Hematopoietic multipotent progenitor cell treated with erythropoietin and hydrocortisone succinate and interleukin-3 and kit ligand, for 17 days (in vitro differentiated cells): ENCODE data around the gene DAP3.
"Not testable (repeated sequence)": the region's sequence is repeated elsewhere in the genome, so short reads cannot be mapped to it uniquely, and the experiment has no call there.

ENCODE experiments used
- DNase-seq: peaks from one replicate; pipeline ENCODE4 v3.0.0-alpha.2; 2015; ENCODE audit warnings: low spot score

Gene DAP3

DNA sequence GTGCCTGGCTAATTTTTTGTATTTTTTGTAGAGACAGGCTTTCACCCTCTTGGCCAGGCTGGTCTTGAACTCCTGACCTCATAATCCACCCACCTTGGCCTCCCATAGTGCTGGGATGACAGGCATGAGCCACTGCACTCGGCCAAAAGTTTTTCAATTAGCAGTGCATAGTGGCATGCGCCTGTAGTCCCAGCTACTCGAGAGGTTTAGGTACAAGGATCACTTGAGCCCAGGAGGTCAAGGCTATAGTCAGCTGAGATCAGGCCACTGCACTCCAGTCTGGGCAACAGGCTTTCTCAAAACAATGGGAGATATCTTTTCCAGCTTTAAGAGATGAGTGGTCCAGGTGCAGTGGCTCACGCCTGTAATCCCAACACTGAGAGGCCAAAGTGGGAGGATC lies 30.8 kb downstream of the DAP3 start:
- DNase-seq, result no peak

DNA sequence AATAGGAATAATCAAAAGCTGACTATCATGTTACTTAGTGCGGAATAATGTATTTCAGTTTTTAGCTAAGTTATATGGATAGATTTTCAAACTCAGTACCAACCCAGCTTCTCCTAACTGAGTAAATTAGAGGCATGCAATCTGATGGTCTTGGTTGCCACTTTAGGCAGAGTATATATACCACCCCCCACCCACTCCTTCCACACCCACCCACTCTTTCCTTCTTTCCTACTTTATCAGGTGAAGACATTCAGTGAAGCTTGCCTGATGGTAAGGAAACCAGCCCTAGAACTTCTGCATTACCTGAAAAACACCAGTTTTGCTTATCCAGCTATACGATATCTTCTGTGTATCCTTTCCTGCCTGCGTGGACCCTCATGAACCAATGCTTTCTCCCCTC lies 36.3 kb downstream of the DAP3 start:
- no peak for DNase-seq

DNA sequence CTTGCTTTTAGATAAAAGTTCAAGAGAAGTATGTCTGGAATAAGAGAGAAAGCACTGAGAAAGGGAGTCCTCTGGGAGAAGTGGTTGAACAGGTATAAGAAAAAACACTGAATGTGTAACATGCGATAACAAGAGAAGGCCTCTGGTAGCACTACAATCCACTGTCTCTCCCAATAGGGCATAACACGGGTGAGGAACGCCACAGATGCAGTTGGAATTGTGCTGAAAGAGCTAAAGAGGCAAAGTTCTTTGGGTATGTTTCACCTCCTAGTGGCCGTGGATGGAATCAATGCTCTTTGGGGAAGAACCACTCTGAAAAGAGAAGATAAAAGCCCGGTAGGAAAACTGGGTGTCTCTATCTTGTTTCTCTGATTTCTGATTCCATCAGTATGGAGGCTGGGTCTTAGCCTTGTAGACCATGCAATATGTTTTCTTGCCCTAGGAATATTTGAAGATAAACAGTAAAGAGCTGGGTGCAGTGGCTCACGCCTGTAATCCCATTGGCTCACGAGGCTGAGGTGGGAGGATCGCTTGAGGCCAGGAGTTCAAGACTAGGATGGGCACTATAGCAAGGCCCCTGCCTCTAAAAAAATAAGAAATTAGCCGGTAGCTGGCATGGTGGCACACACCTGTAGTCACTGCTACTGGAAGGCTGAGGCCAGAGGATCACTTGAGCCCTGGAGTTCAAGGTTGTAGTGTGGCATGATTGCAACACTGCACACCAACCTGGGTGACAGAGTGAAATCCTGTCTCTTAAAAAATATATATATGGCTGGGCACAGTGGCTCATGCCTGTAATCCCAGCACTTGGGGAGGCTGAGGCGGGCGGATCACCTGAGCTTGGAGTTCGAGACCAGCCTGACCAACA lies 40.4 kb downstream of the DAP3 start:
- DNase-seq, result peak; percentile 69

DNA sequence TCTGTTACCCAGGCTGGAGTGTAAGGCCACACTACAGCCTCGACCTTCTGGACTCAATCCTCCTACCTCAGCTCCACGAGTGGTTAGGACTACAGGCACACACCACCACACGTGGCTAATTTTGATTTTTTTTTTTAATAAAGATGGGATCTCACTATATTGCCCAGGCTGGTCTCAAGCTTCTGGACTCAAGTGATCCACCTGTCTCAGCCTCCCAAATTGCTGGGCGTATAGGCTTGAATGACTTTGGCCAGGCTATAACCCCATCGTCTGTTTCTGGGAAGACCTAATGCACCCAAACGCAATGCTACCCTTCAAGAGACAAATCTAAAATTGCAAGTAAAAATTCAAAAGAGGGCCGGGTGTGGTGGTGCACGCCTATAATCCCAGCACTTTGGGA lies 52.1 kb downstream of the DAP3 start:
- DNase-seq, result no peak

DNA sequence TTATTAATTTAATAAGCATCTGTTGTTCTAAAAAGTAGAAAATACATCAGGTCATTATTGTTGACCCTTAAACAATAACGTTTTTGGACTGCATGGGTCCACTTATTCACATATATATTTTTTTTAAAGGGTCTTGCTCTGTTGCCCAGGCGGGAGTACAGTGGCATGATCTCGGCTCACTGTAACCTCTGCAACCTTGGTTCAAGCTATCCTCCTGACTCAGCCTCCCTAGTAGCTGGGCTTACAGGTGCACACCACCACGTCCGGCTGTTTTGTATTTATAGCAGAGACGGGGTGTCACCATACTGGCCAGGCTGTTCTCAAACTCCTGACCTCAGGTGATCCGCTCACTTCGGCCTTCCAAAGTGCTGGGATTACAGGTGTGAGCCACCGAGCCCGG lies 53.0 kb downstream of the DAP3 start:
- DNase-seq, result no peak

DNA sequence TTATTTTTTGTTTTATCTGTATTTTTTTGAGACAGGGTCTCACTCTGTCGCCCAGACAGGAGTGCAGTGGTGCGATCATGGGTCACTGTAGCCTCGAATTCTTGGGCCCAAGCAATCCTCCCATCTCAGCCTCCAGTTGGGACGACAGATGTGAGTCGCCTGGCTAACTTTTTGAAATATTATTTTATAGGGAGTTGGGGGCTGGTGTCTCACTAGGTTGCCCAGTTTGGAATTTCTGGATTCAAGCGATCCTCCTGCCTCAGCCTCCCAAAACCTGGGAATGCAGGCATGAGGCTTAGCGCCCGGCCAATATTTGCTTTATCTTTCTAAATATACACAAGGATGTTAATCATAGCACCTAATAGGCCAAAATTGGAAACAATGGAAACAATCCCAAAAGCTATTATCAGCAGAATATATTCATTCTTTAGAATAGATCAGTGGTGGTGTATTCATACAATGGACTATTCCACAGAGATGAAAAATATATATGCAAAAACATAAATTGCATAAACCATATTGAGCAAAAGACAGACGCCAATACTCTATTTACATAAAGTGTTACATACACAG lies 55.9 kb downstream of the DAP3 start:
- no peak for DNase-seq

DNA sequence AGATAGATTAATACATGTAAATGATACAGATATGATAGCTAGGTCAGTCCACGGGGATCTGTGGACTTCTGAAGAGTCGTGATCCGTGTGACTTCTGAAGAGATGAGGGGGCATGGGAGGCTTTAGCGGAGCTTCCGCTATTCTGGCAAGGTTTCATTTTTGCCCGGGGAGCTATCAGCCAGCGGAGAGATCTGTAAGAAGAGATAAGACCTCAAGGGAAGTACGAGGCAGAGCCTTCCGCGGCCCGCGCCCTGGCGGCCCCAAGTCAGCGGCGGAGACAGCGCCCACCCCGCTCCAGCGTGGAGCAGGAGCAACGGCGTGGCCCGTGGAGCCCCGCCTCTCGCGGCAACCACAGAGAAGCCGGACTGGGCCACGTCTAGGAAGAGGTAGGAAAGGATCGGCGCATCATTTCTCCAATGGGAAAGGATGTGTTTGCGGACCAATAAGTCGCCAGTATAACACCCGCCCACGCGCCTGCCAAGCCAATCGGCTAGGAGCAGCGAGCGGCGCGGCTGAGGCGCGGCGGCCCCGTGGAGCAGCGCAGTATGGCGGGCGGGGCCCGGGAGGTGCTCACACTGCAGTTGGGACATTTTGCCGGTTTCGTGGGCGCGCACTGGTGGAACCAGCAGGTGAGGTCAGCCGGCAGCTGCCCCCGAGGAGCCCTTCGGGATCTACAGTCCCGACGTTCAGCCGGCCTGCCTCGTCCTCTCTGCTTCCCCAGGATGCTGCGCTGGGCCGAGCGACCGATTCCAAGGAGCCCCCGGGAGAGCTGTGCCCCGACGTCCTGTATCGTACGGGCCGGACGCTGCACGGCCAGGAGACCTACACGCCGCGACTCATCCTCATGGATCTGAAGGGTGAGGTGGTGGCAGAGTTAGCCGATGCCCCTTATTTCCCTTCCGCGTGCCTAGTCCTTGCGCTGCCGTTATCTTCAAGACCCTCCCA lies 56.7 kb downstream of the DAP3 start:
- peak; percentile 78 for DNase-seq

DNA sequence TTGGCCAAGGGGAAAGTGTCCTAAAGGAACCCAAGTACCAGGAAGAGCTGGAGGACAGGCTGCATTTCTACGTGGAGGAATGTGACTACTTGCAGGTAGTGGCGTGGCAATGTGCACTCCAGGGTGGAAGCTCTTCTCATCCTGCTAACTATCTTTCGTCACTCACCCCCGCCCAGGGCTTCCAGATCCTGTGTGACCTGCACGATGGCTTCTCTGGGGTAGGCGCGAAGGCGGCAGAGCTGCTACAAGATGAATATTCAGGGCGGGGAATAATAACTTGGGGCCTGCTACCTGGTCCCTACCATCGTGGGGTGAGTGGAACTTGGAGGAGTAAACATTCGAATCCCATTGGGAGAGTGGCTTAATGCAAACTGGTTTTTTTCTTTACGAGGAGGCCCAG lies 58.7 kb downstream of the DAP3 start:
- not testable (repeated sequence) for DNase-seq

DNA sequence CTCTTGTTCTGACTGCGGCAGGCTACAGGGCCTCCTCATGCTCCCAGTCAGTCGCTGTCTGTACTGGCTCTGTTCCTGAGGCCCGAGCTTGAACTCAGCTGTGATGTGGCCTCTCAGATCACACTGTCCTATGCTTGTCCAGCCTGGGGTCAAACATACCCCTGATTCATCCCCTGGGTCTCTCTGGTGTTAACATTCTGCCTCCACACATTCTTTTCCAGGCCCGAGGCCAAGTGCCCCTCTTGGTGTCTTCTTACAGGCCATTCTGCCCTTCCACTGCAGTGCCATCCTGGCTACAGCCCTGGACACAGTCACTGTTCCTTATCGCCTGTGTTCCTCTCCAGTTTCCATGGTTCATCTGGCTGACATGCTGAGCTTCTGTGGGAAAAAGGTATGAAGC lies 59.2 kb downstream of the DAP3 start:
- DNase-seq, result not testable (repeated sequence)

DNA sequence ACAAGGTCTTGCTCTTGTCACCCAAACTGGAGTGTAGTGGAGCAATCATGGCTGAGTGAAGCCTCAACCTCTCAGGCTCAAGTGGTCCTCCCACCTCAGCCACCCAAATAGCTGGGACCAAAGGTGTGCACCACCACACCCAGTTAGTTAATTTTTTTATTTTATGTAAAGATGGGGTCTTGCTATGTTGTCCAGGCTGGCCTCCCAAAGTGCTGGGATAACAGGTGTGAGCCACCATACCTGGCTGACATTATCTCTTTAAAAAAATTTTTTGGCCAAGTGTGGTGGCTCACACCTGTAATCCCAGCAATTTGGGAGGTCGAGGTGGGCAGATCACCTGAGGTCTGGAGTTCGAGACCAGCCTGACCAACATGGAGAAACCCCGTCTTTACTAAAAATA lies 70.1 kb downstream of the DAP3 start:
- not testable (repeated sequence) for DNase-seq

DNA sequence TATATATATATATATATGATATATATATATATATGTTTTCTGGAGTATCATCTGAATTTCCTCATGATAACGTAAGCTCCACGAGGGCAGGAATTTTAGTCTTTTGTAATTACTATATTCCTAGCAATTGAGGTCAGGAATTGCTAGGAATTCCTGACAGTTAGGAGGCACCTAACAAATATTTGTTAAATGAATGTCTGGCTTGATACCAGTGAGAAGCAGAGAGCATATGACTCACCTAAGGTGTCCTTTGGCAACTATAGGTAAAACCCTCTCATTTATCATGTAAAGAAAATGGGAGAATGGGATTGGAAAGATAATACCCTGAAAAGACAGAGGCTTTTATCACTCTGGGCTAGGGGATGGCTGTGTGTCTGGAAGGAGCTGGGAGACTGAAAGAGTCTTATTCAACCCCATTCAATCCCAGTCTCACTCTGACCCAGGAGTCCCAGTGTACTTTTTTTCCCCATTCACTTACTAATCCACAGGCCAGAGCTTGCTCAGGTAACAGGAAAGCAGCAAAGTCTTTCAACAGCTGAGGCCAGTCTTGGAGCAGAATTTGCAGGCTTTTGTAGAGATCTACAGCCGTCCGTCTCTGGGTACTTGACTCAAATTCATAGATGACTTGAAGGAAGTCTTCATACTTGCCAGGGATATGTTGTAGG lies 71.2 kb downstream of the DAP3 start:
- DNase-seq, result no peak

DNA sequence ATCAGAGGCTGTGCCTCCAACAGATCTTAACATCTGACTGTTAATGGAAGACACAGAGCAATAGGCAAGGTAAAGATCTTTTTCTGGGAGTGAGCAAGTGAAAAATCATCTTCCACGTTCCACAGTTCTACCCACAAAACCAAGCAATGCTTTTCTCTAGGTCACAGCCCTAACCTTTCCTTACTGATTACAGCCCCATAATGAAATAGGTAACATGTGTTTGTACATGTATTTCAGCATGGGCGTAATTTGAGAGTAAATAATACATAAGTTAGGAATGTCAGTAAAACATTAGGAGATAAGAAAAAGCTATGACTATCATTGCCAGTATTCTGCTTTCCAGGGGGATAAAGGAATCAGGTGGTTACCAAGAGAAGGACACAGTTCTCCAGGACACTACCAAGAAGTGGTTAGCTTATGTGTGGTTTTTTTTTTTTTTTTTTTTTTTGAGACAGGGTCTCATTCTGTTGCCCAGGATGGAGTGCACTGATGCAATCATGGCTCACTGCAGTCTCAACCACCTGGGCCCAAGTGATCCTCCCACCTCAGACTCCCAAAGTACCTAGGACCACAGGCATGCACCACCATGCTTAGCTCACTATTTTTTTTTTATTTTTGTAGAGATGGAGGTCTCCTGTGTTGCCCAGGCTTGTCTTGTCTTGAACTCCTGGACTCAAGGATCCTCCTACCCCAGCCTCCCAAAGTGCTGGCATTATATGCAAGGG lies 72.0 kb downstream of the DAP3 start:
- DNase-seq, result no peak

DNA sequence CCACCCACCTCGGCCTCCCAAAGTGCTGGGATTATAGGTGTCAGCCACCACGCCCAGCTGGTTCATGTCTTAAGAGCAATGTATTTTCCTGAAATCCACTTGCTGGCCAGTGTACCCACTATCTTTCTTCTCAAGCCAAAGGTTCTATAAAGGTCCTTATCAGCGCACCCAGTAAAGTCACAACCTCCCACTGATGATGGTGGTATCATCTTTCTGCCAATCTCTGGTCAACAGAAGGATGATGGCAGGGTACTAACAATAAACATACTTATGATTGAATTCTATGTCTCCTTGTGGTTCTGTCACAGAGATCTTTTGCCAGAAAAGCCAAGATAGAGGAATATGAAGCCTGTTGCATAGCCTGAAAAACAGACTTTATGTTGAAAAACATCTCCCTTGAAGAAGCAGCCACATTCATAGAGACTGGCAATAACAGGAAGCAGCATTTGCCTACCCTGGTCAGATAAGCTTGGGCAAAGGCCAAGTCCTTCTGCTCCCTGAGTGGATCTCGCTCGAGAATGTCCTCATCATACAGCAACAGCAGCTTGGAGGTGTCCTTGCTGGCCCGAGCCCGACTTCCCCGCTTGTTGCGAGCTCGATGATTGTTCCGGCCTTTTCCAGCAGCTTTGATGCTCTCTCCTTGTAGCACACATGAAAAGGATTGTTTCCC lies 73.0 kb downstream of the DAP3 start:
- peak; percentile 76 for DNase-seq

DNA sequence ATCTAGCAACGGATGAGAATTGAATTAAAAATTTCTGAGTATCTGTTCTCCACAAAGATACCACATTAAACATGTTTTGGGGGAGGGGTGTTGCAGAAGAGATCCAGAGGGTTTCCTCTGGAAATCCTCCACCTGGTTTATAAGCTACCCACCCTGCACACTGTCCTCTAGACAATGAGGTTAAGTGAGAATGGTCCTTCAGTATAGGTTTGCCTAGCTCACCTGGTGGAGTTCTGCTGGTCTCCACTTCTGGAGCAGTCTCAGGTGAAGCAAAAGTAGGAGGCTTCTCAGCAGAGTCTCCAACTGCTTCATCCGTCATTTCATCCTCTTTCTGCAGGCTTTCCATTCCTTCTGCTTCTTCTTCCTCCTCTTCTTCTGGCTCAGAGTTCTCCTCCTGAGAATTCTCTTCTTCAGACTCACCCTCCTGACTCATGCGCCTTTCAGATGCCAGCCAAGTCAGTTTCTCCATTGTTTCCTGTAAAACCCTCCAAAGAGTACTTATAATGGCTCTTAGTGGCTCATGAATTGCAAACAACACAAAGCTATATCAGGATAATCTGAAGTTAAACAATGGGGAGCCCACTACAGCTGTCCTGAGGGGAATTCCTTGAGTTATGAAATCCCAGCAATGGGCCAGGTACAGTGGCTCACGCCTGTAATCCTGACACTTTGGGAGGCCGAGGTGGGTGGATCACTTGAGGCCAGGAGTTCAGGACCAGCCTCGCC lies 74.4 kb downstream of the DAP3 start:
- not testable (repeated sequence) for DNase-seq

DNA sequence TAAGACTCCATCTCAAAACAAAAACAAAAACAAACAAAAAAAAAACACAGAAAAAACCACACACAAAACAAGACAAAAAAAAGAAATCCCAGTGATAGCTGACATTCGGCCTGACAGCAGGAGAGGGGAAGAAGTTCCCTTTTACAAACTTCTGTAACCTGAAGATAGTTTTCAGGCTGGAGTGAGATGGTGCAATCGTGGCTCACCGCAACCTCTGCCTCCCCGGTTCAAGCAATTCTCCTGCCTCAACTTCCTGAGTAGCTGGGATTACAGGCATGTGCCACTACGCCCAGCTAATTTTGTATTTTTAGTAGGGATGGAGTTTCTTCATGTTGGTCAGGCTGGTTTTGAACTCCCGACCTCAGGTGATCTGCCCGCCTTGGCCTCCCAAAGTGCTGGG lies 75.1 kb downstream of the DAP3 start:
- not testable (repeated sequence) for DNase-seq

DNA sequence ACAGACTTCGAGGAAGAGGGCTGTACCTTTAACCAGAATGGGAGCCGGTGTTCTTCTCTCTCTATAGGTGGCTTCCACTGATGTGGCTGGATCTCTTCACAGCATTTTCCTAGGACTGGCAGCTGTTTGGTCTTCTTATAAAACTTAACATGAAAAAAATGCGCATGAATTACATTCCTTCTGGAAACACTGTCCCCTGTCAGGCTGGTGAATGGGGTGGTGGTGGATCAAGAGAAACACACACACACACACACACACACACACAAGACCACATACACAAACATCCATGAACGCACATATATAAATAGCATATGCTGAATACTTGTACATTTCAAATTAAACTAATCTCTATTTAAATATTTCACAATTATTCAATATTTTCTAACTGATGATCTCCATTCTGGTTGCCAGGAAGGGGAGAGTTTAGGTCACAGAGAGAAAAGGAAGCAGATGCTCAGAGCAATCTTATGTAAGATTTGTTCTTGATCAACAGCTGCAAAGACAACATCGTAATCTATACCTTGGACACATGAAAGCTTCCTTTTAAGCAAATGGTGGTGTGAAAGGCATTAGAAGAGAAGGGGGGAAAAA lies 78.6 kb downstream of the DAP3 start:
- not testable (repeated sequence) for DNase-seq

DNA sequence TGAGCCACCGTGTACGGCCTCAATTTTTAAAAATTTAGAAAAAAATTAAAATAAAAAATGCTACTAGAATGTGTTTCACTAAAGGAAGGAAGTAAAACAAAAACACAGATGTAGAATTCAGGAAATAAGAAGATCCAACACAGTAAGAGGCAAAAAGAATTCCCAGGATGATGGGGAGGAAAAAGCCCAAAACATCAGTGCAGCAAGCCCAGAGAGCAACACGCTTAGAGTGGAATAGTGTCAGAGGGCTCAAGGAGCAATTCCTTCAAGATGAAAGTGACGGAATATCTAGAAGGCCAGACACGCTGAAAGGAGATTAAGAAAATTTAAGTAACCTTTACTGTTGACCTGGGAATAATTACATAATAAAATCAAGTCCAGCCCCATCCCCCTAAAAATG lies 80.4 kb downstream of the DAP3 start:
- DNase-seq, result no peak

DNA sequence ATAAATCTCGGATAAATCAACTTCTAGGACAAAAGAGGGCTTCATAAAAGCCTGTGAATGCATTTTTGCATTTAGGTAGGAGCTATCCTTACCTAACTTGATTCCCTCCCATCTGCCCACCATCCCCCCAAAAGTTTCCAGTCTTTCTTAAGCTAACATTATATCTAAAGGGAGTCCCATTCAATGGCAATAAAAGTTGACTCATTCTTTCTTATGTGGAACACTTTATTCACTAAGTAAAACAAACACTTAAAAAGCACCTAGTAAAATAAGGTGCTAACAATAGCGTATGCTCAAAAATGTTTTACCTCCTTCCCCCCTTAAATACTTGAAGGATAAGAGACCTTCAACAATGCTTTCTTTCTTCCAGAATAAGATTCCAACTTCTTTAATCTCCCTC lies 84.3 kb downstream of the DAP3 start:
- DNase-seq, result no peak

DNA sequence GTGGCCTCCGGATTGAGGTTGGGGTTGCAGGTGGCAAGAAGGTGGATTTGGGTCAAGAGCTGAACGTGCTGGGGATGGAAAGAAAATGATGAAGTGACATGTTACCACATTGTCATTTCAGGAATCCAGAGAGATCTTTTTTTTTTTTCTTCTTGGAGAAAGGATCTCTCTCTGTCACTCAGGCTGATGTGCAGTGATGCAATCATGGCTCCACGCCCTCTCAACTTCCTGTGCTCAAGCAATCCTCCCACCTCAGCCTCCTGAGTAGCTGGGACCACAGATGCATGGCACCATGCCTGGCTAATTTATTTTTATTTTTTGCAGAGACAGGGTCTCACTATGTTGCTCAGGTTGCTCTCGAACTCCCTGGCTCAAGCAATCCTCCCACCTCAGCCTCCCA lies 87.5 kb downstream of the DAP3 start:
- DNase-seq, result no peak

DNA sequence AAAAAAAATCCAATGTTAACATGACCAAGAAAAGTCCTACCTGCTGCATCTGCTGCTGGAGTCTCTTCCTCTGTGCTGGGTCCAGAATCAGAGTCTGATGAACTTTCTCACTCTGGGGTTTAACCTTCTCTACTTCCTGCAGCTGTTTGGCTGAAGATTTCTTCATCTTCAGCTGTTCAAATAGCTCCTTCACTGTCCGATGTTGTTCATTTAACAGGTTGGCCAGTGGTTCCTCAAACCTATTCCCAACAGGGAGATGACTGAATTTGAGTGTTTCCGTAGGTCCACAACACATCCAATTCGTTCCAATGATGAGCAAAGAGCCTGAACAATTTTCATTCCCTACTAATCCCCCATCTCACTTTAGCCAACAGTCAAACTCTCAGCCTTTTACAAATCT lies 88.7 kb downstream of the DAP3 start:
- DNase-seq, result no peak
